Measurements from ENCODE around the gene DACH1. TPM values are rescaled to one million over a fixed set of nuclear protein-coding genes. Genes with fewer than 3 reads are reported as not detected.
A peak's percentile ranks its signal among the peaks of the same experiment; 100 is the strongest.
"Not testable (repeated sequence)": the region's sequence is repeated elsewhere in the genome, so short reads cannot be mapped to it uniquely, and the experiment has no call there.

The DACH1 gene
- total RNA-seq, 1 donor from 2014 or later, result 10.4 TPM

- no peak for DNase-seq (ENCODE audit: low spot score)
Observed at GRCh38 chr13:71865874-71866334, 1.1 kb downstream of the DACH1 start.

- peak; percentile 43 for DNase-seq (ENCODE audit: low spot score)
Observed at GRCh38 chr13:71864986-71865873, 1.8 kb downstream of the DACH1 start.

DNA sequence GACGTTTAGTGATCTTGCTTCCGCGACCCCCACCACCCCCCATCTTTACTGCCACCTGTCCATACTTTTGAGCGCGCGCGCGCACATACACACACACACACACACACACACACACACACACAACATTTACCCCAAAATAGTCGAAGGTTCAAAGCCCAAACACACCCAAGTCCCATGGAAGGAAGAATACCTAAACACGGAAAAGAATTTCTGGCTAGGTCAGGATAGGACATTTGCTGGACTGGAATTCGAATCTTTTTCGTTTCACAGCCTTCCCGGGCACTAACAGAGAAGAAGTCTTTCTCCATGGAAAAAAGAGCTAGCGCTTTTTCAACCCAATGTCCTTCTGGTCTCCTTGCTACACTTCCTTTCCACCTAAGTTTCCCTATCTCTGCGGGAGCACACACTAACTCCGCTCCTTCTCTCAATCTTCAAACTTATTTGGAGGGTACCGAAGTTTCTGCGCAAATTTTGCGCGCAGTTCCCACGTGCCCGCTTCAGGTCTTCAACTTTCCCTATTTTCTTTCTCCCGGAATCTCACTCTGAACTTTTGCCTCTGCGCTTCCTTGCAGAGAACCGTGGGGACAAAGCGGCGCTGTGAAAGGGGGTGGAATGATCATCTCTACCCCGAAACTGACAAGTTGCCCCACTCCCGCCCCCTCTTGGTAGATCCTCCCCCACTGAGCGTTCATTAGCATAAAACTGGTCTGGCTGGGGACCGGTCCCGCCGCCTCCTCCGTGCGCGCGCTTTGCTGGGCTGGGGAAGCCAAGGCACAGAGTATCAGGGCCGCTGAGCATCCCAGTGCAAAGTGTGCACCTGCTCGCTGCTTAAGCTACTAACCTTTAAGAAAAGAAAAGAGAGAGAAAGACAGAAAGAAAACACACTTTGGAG is 2.7 kb downstream of the DACH1 start:
- DNase-seq (ENCODE audit: low spot score), result peak; percentile 74

DNA sequence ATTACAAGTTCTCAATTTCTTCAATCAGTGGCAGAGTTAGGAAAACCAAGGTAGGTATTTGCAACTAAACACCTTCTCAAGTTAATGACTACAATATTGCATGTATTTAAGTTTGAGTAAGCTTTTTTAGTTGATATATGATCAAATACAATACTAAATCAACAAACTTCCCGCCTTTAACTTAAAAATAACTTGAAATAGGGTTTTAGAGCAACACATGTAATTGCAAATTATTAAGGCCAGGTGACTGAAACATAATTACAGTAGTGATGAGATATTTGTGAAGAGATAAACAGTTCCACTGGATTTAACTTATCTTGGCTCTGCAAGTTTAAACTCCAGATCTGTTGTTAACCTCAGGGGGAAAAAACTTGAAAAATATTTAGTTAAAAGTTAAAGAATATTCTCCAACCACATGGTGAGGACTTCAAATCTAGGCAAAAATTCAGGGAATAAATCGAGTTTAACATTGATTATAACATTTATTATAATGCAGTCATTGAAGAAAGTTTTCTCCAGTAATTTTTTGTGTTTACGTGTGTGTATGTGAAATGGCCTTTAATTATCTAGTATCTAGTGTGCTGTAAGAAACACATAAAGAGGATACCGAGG is 3.6 kb downstream of the DACH1 start:
- DNase-seq (ENCODE audit: low spot score), result no peak

DNA sequence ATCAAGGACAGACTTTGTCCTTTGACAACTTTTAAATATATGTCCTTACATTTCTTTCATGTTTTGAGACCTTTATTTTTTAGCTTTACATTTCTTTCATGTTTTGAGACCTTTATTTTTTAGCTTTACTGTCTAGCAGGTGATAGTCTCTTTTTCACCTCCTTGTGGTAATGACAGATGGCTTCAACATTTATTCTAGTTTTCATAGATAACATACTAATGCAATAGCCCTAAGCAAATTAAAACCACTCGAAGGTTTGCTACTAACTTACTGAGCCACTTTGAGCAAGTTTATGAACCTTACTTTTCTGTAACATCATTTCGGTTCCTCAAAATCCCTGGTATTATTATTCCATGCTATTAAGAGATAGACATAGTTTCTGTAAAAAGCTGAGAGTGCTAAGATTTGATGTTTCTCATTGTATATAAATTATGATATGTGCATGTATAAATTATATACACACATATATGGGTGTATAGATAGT is 4.5 kb downstream of the DACH1 start:
- DNase-seq (ENCODE audit: low spot score), result no peak

DNA sequence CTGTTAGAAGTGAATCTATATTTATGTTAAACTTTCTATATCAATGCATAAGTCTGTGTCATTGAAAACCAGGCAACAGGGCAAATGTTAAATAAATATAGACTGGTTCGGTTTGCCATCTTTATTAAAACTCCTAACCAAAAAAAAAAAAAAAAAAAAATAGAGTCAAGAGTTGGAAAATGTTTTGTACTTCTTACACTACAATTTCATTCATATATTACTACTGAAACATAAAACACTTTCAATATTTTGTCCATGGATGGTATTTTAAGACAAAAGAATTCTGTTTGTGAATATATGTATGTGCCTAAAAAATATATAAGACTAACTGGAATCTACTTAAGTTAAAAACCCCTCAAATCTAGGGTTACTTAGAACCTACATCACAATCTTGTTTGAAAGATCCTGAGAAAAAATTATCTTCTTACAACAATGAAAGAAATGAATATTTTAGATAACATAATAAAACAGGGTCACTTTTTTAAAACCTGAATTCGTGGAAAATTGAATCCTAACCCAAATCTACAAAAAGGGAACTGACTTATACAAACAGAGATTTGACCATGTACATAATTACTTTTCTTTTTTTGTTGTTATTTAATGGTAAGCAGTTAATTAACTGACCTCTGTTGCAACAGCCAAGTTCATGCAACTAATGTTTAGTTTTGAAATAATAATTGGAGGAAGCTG is 5.1 kb downstream of the DACH1 start:
- no peak for DNase-seq (ENCODE audit: low spot score)

- no peak for DNase-seq (ENCODE audit: low spot score)
Observed at GRCh38 chr13:71860547-71861138, 6.4 kb downstream of the DACH1 start.

GRCh38 chr13:71858647-71859046 is 8.4 kb downstream of the DACH1 start:
- DNase-seq (ENCODE audit: low spot score), result no peak

GRCh38 chr13:71856548-71857043 is 10.4 kb downstream of the DACH1 start:
- DNase-seq (ENCODE audit: low spot score), result no peak

DNA sequence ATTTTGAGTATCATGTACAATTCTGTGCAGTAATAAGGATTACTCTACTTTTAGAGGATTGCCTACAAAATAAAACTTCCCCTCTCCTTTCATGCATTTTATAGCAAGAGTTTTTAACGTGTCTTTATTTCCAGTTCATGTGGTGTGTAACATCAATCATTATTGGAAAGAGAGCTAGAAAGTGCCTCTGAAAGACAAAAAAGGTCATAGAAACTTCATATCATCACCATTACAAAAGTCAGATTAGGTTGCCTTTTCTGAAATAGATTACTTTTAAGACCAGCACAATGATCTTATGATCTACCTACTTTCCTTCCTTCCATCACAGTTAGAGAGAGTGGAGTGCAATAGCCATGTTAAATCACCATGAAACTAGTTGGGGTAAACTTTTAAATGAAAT is 12.6 kb downstream of the DACH1 start:
- DNase-seq (ENCODE audit: low spot score), result no peak

GRCh38 chr13:71853725-71854124 is 13.3 kb downstream of the DACH1 start:
- DNase-seq (ENCODE audit: low spot score), result no peak

DNA sequence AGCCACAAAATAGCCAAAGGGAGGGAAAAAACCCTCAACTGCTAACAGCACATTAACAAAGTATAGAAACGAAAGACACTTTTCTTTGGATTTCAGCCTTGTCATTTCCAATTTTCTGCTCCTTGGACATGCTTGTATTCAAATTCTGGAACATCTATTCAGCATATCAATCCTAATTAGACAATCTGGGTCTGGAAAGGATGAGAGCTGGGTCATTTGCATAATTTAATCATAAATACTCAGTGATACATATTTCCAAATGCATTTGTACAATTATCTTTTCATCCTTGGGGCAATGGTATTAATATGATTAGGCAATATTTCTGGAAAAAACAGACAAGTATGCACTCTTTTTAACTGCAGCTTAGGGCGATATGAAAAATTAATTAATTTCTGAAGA is 14.3 kb downstream of the DACH1 start:
- DNase-seq (ENCODE audit: low spot score), result no peak

DNA sequence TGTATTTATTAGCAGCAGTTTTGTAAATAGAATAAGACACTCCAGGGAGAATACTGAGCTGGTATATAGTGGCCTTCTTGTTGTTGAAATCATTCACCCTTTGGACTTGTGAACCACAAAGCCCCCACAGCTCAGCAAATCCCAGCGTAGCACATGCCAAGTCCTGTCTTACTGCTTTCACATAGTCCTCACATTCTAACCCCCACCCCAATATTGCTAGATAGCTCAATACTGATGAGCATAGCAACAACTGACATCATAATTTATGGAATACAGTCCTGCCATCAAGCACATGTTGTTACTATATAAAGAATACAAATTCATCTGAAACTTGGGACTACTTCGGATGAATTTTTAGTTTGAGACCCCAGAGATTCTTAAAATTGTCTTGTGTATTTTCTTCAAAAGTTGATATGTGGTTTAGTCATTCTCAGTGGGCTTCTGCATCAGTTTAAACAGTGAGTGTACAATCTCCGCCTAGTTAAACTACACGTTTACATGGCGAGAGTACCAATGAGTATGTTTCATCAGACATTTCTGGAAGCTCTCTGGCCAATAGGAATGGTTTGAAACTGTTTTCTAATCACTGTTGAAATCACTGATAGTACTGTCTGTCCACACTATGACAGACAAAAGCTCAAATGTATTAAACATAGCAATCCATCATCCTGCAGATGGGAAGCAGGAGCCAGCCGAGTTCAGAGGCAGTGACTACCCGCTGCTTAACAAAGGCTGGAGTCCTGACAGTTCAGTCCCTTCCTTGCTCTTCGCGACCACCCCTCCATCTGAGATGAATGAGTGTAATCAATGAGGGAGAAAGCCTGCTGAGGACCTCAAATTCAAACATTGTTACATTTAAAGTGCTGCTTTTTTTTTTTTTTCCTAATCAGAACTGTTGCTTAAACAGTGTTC is 15.2 kb downstream of the DACH1 start:
- DNase-seq (ENCODE audit: low spot score), result no peak

- no peak for DNase-seq (ENCODE audit: low spot score)
Observed at GRCh38 chr13:71842003-71842402, 25.0 kb downstream of the DACH1 start.

DNA sequence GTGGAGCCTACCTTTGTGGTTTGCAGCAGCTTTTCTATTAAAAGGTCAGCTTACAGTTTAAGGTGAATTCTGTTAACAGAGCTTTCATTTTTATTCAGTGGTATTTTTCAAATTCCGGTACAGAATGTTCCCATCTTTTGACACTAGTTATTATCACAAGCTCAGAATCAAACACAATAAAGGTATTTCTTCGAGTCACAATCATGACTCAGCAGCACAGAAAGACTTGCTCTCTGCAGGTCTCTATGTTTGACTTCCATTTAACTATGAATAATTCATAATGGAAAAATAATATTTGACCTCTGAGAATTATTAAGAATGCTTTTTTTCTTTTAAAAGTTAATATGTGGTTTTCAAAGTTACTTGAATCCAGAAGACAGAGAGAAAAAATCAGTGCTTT is 28.2 kb downstream of the DACH1 start:
- DNase-seq (ENCODE audit: low spot score), result no peak

GRCh38 chr13:71837582-71837981 is 29.4 kb downstream of the DACH1 start:
- DNase-seq (ENCODE audit: low spot score), result not testable (repeated sequence)

- no peak for DNase-seq (ENCODE audit: low spot score)
Observed at GRCh38 chr13:71831716-71832115, 35.3 kb downstream of the DACH1 start.

DNA sequence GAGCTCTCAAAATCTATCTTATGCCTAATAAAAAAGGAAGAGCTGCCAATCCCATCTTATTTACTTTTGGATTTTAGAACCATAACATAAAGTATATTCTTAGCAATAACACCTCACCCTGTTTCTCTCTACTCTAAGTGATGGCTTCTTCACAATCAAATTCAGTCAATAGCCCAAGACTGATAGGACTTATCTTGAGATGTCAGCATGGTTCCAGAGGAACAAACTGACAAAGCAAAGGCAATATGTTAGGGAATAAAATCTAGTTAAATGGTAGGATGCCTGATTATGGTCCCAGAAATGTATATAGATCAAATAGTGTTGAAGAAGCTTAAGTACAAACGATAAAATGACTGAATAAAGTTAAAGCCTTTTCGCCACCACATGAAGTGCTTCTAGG is 36.3 kb downstream of the DACH1 start:
- no peak for DNase-seq (ENCODE audit: low spot score)

- no peak for DNase-seq (ENCODE audit: low spot score)
Observed at GRCh38 chr13:71830323-71830722, 36.7 kb downstream of the DACH1 start.

DNA sequence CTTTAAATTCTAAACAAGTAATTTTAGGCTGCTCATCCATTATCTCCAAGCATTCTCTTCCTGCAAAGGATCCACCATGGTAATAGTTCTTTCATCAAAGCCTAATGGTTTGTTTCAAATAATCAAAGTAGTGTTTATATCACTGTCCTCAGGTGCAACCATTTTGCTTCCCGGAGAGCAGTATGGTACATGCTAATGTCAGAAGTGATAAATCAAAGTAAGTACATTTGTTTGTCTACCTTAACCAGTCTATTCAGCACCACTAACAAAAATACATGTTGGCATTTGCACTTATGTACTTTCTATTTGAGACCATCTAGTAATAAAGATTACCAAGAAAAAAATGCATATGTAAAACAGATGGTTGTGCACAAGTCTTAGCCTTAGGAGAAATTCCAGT is 37.5 kb downstream of the DACH1 start:
- DNase-seq (ENCODE audit: low spot score), result no peak
